Measurements from ENCODE around the gene LRRC74B.
A peak's percentile ranks its signal among the peaks of the same experiment; 100 is the strongest.
"Not testable (repeated sequence)": the region's sequence is repeated elsewhere in the genome, so short reads cannot be mapped to it uniquely, and the experiment has no call there.

Gene LRRC74B

DNA sequence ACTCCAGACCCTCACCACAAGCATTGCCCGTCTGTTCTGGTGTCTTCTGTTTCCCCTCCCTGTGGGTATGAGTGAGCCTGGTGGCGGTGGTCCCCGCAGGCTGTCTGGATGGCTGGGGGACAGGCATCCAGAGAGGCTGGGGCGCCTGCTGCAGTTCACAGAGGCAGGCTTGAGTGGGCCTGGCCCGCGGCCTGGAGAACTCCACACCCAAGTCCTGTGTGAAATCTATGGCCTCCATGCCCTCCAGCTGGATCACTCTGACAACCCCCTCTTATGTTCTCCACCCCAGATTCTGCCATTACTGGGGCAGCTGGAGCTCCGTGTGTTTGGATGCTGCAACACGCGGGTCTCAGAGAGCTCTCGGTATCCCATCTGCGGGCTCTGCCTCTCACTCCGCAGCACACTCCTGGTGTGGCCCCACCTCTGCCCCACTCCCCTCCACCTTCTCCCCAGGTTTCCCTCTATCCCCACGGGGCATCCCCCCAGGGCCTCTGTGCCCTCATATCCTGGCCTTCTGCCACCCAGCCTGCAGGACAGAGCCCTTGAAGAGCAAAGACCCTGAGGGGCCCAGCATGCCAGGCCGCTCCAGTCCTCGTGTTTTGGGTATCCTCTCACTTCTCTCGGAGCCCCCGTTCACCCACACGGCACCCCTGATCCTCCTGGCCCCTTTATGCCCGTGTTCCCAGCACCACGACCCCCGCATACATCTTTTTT is 31.3 kb downstream of the LRRC74B start:
- DNase-seq (ENCODE audit: low spot score) = no peak

GRCh38 chr22:21077884-21078508 is 32.2 kb downstream of the LRRC74B start:
- DNase-seq (ENCODE audit: low spot score) = no peak

DNA sequence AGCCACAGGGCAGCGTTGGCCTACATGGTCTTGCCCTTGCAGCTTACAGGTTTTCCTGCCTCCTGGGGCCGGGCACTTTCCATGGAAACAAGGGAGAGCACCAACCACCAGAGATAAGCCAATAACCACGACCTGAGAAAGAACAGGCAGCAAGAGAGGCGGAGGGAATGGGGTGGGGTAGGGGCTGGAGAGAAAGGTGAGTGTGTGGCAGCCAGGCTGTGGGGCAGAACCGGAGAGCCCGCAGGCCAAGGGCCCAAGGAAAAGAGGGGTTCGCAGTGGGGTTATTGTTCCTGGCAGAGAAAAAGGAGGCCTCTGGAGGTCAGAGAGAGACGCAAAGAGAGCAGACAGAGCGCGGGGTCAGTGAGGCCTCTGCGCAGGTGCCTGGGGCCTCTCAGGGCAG is 33.2 kb downstream of the LRRC74B start:
- DNase-seq (ENCODE audit: low spot score) = no peak

DNA sequence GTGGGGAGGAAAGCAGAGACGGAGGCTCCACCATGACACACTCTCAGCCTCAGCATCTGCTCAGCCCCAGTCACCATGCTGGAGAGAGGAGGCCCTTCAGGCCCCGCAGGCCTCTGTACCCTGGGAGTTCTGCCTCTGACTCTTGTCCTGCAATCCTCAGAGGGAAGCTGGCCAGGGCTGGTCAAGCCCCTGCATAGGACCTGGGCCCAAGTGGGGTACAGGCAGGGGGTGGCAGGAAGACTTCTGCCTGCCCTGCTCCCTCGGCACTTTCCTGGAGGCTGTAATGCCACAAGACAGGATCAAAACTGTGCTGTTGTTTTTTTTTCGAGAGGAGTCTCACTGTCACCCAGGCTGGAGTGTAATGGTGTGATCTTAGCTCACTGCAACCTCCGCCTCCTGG is 33.7 kb downstream of the LRRC74B start:
- no peak for DNase-seq (ENCODE audit: low spot score)

DNA sequence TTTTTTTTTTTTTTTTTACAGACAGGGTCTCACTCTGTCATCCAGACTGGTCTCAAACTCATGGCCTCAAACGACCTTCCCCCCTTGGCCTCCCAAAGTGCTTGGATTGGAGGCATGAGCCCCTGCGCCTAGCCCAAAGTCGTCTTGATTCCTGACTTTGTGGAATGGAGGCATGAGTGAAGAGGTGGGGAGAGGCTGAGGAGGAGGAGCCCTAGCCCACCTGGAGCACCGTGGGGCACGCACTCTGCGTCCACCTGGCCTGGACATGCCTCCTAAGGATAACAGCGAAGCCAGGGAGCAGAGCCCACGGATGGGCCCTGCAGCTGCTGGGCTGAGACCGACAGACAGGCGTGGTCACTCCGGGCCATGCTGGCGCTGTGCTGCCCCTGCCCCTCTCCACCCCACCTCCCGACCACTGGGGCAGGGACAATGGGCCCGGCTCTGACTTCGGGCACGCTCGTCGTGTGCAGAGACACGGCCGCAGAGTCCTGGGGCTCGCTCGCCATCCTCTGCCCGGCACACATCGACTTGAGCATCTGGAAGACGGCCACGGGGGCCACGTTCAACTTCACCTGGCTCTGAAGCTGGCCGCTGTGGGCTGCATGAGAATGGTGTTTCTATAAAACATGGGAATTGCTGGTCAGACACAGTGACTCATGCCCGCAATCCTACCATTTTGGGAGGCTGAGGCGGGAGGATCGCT is 34.8 kb downstream of the LRRC74B start:
- DNase-seq (ENCODE audit: low spot score) = no peak

GRCh38 chr22:21082248-21082647 is 36.5 kb downstream of the LRRC74B start:
- no peak for DNase-seq (ENCODE audit: low spot score)

- no peak for DNase-seq (ENCODE audit: low spot score)
These were observed 41.4 kb downstream of the LRRC74B start for GRCh38 chr22:21087119-21087518.

- not testable (repeated sequence) for DNase-seq (ENCODE audit: low spot score)
These were observed 42.2 kb downstream of the LRRC74B start for GRCh38 chr22:21087926-21088325.

DNA sequence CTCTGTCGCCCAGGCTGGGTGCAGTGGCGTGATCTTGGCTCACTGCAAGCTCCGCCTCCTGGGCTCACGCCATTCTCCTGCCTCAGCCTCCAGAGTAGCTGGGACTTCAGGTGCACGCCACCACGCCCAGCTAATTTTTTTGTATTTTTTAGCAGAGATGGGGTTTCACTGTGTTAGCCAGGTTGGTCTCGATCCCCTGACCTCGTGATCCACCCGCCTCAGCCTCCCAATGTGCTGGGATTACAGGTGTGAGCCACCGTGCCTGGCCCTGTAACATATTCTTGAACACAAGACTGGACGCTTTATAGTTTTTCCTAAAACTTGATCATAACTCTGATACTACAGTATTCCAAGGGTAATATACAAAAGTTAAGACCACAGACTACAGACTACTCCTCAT is 45.5 kb downstream of the LRRC74B start:
- not testable (repeated sequence) for DNase-seq (ENCODE audit: low spot score)

- no peak for DNase-seq (ENCODE audit: low spot score)
These were observed 47.2 kb downstream of the LRRC74B start for GRCh38 chr22:21092797-21093554.

DNA sequence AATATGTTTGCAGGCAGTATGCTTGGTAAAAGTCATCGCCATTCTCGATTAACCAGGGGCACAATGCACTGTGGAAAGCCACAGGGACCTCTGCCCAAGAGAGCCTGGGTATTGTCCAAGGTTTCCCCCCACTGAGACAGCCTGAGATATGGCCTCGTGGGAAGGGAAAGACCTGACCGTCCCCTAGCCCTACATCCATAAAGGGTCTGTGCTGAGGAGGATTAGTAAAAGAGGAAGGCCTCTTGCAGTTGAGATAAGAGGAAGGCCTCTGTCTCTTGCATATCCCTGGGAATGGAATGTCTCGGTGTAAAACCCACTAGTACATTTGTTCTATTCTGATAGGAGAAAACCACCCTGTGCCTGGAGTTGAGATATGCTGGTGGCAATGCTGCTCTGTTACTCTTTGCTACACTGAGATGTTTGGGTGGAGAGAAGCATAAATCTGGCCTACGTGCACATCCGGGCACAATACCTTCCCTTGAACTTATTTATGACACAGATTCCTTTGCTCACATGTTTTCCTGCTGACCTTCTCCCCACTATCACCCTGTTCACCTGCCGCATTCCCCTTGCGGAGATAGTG is 47.9 kb downstream of the LRRC74B start:
- DNase-seq (ENCODE audit: low spot score) = not testable (repeated sequence)

- no peak for DNase-seq (ENCODE audit: low spot score)
These were observed 49.4 kb downstream of the LRRC74B start for GRCh38 chr22:21094911-21095772.

DNA sequence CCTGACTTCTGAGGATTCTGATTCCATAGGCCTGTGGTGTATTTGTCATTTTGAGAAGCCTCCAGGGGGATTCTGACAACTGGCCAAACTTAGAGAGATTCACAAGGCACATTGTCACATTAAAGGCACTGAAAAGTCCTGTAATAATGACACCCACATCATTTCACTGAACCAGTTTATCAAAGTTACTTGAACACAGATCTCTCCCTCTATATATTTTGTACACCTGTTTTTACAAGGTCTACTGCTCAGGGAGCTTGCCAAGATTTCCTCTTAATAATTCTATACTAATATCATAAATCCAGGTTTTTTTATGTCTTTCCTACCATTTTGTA is 50.0 kb downstream of the LRRC74B start:
- no peak for DNase-seq (ENCODE audit: low spot score)

- not testable (repeated sequence) for DNase-seq (ENCODE audit: low spot score)
These were observed 51.1 kb downstream of the LRRC74B start for GRCh38 chr22:21096878-21097277.

DNA sequence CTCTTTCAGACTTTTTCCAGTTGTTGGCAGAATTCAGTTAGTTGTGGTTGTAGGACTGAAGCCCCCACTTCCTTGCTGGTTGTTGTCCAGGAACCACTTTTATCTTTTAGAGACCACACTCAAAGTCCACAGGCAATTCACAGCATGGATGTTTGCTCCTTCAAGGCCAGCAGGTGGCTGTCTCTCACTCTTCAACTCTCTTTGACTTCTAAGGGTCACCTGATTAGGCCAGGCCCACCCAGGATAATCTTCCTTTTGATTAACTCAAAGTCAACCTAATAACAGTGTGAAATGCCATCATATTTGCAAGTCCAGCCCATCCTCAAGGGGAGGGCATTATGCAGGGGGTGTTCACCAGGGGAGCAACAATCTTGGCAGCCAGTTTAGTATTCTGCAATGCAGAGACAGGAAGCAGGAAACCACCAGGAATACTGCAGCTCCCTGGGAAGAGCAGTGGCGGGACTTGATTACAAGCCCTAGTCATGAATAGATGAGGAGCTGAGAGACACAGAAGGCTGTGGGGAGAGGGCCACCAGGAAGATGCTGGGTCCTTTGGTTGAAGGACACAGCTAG is 52.4 kb downstream of the LRRC74B start:
- DNase-seq (ENCODE audit: low spot score) = no peak

DNA sequence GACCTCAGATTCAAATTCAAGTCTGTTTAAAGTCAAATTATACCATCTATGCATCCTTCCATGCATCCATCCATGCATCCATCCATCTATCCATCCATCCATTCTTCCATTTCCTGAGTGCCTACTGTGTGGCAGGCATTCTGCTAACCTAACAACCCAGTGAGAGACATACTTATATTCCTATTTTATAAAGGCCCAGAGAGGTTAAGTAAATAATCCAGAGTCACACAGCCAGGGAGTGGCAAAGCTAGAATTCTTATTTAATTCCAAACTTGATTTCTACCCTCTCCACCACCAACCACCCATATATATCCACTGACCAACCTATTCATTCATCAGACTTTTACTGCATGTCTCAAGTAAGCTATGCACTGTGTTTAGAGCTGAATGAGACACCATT is 53.8 kb downstream of the LRRC74B start:
- DNase-seq (ENCODE audit: low spot score) = no peak

DNA sequence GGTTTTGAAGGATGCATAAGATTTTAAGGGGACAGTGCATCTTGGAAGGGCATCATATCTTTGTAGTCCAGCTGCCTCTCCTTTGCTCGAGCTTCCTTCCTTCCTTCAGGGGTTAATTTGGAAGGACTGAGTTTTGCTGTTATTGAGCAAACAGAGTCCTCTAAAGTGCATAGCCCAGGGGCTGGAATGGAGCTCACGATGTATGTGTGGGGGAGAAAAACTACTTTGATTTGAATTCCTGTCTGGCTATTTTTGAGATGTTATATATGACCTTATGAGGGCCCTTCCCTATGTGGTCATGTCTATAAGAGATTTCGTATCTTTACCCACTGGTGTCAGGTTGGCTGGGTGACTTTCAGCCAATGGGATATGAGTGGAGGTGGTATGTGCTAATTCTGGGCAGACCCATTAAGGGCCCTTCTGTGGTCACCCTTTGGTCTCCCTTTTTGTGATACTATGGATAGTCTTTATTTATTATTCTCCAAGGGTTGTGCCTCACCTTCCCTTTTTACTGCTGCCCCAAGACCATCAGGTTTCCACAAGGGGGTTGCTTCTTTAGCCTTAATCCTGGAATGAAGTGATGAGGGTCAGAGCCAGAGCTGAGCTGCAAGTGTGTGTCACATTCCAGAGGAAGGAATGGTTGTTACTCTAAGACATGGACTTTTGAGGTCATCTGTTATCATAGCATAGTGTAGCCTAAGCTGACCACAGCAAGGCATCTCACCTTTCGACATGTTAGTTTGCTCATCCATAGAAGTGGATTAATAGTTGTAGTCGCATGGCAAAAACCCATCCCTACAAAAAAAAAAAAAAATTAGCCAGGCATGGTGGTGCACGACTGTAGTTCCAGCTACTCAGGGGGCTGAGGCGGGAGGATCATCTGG is 54.6 kb downstream of the LRRC74B start:
- DNase-seq (ENCODE audit: low spot score) = no peak

GRCh38 chr22:21101877-21102638 is 56.3 kb downstream of the LRRC74B start:
- DNase-seq (ENCODE audit: low spot score) = no peak

GRCh38 chr22:21102659-21103267 is 57.0 kb downstream of the LRRC74B start:
- DNase-seq (ENCODE audit: low spot score) = peak; percentile 48

All from kidney capillary endothelial cell (primary cell).